Fibroblast of villous mesenchyme (primary cell): ENCODE results near the gene HTRA2. TPM values are rescaled to one million over a fixed set of nuclear protein-coding genes. Genes with fewer than 3 reads are reported as not detected.

Experiments used
- DNase-seq: peaks from one replicate; pipeline ENCODE4 v3.0.0-alpha.2; 2010; ENCODE audit warnings: low read depth
- H3K4me3 ChIP-seq: 2 replicates; pipeline ENCODE4 v1.5.1; 2011; ENCODE audit warnings: low read depth, mild to moderate bottlenecking, low read length
- CTCF ChIP-seq: IDR thresholded peaks from 2 replicates; pipeline ENCODE4 v1.5.1; 2012; ENCODE audit warnings: low read depth, mild to moderate bottlenecking, low read length; ENCODE audit not compliant: insufficient read depth
- total RNA-seq: library from RNA; depleted of rRNA; stranded (reverse); fragments of >200 nt; gene quantifications from 2 replicates; pipeline ENCODE4 v1.2.3, GENCODE V29; 2012

HTRA2 gene
- total RNA-seq, 1 donor = 40.2 TPM

GRCh38 chr2:74534411-74534810 lies 4.7 kb downstream of the HTRA2 start:
- no peak for TF ChIP-seq CTCF
- no peak for DNase-seq
- no peak overlapping the region for H3K4me3 ChIP-seq

GRCh38 chr2:74535440-74535965 lies 5.8 kb downstream of the HTRA2 start:
- H3K4me3 ChIP-seq = no peak overlapping the region
- TF ChIP-seq CTCF = no peak

GRCh38 chr2:74536166-74536950 lies 6.6 kb downstream of the HTRA2 start:
- H3K4me3 ChIP-seq = no peak overlapping the region
- no peak for TF ChIP-seq CTCF
- DNase-seq = no peak

More at GRCh38 chr2:74535440-74535965, 5.8 kb downstream of the HTRA2 start:
- no peak for DNase-seq

GRCh38 chr2:74537140-74537539 lies 7.4 kb downstream of the HTRA2 start:
- TF ChIP-seq CTCF = no peak
- H3K4me3 ChIP-seq = no peak overlapping the region
- DNase-seq = no peak

- no peak overlapping the region for H3K4me3 ChIP-seq
- TF ChIP-seq CTCF = no peak
- no peak for DNase-seq
Observed at GRCh38 chr2:74538881-74539339, 9.2 kb downstream of the HTRA2 start.

- no peak for DNase-seq
- TF ChIP-seq CTCF = no peak
- H3K4me3 ChIP-seq = no peak overlapping the region
Observed at GRCh38 chr2:74540291-74540690, 10.6 kb downstream of the HTRA2 start.

GRCh38 chr2:74542978-74543377 lies 13.2 kb downstream of the HTRA2 start:
- TF ChIP-seq CTCF = no peak
- DNase-seq = no peak
- H3K4me3 ChIP-seq = no peak overlapping the region
